HL-60/S4 treated with phorbol 12-myristate 13-acetate at 8.2 ng/mL for 4 days and 3 days (cell line): ENCODE data around the gene LRRC1.

ENCODE experiments used
- in situ Hi-C: fragments of 300-500 bp; cut with MboI; formaldehyde crosslinking; loops from 2 replicates; pipeline ENCODE4 v1.15.0; 2022; ENCODE audit warnings: low sequenced_read_pairs

Gene LRRC1

GRCh38 chr6:53920881-53921280 lies 126.1 kb downstream of the LRRC1 start:
- in situ Hi-C loops: no loop called here

GRCh38 chr6:53921639-53922038 lies 126.8 kb downstream of the LRRC1 start:
- in situ Hi-C loops: no loop called here

GRCh38 chr6:53922539-53922981 lies 127.8 kb downstream of the LRRC1 start:
- in situ Hi-C loops: no loop called here

- in situ Hi-C loops: no loop called here
Measured at GRCh38 chr6:53924277-53924676, 129.5 kb downstream of the LRRC1 start.

- in situ Hi-C loops: no loop called here
Measured at GRCh38 chr6:53924821-53925422, 130.1 kb downstream of the LRRC1 start.

- in situ Hi-C loops: no loop called here
Measured at GRCh38 chr6:53925891-53926290, 131.1 kb downstream of the LRRC1 start.

- in situ Hi-C loops: no loop called here
Measured at GRCh38 chr6:53926505-53926904, 131.7 kb downstream of the LRRC1 start.

GRCh38 chr6:53928641-53929040 lies 133.8 kb downstream of the LRRC1 start:
- in situ Hi-C loops: no loop called here

- in situ Hi-C loops: no loop called here
Measured at GRCh38 chr6:53929041-53929820, 134.4 kb downstream of the LRRC1 start.

- in situ Hi-C loops: no loop called here
Measured at GRCh38 chr6:53929821-53930120, 135.0 kb downstream of the LRRC1 start.

- in situ Hi-C loops: no loop called here
Measured at GRCh38 chr6:53930330-53930729, 135.5 kb downstream of the LRRC1 start.

- in situ Hi-C loops: no loop called here
Measured at GRCh38 chr6:53931086-53931485, 136.3 kb downstream of the LRRC1 start.

- in situ Hi-C loops: no loop called here
Measured at GRCh38 chr6:53932516-53932915, 137.7 kb downstream of the LRRC1 start.

- in situ Hi-C loops: no loop called here
Measured at GRCh38 chr6:53934023-53934422, 139.2 kb downstream of the LRRC1 start.

GRCh38 chr6:53937461-53937860 lies 142.7 kb downstream of the LRRC1 start:
- in situ Hi-C loops: no loop called here

- in situ Hi-C loops: no loop called here
Measured at GRCh38 chr6:53938810-53939209, 144.0 kb downstream of the LRRC1 start.

- in situ Hi-C loops: no loop called here
Measured at GRCh38 chr6:53939830-53940229, 145.0 kb downstream of the LRRC1 start.

- in situ Hi-C loops: no loop called here
Measured at GRCh38 chr6:53943395-53943794, 148.6 kb downstream of the LRRC1 start.

- in situ Hi-C loops: no loop called here
Measured at GRCh38 chr6:53944091-53944490, 149.3 kb downstream of the LRRC1 start.

GRCh38 chr6:53944543-53944942 lies 149.7 kb downstream of the LRRC1 start:
- in situ Hi-C loops: no loop called here

GRCh38 chr6:53945765-53946407 lies 151.1 kb downstream of the LRRC1 start:
- in situ Hi-C loops: no loop called here

GRCh38 chr6:53947780-53948179 lies 153.0 kb downstream of the LRRC1 start:
- in situ Hi-C loops: no loop called here
